Neural cell (in vitro differentiated cells): ENCODE data around the gene MARK2. TPM values are rescaled to one million over a fixed set of nuclear protein-coding genes. Genes with fewer than 3 reads are reported as not detected.

Experiments
- H2AFZ ChIP-seq: fragments of 200-600, 300-800 bp; sonication (generic), shearing (Covaris generic); 2 replicates; pipeline ENCODE4 v1.6.0; 2014; ENCODE audit warnings: low read depth, mild to moderate bottlenecking, antibody characterized with exemption, low read length, moderate library complexity
- H3F3A ChIP-seq: fragments of 200-600 bp; shearing (Covaris generic); 2 replicates; pipeline ENCODE4 v1.6.1; 2016; ENCODE audit warnings: mild to moderate bottlenecking, moderate library complexity, mixed read lengths, antibody characterized with exemption, low read length; ENCODE audit not compliant: insufficient read depth, poor library complexity, severe bottlenecking
- H3K27ac ChIP-seq: fragments of 200-600, 300-800 bp; sonication (generic), shearing (Covaris generic); 2 replicates; pipeline ENCODE4 v1.5.1; 2014; ENCODE audit warnings: mild to moderate bottlenecking, low read length, moderate library complexity
- H3K27me3 ChIP-seq: fragments of 300-800, 200-600 bp; sonication (generic), shearing (Covaris generic); 2 replicates; pipeline ENCODE4 v1.6.0; 2014; ENCODE audit warnings: mild to moderate bottlenecking, low read depth, low read length, moderate library complexity; ENCODE audit not compliant: insufficient read depth
- H3K36me3 ChIP-seq: fragments of 300-800, 200-600 bp; sonication (generic), shearing (Covaris generic); 2 replicates; pipeline ENCODE4 v1.5.1; 2014; ENCODE audit warnings: mild to moderate bottlenecking, antibody characterized with exemption, low read length, moderate library complexity; ENCODE audit not compliant: insufficient read depth
- H3K4me2 ChIP-seq: fragments of 300-800, 200-600 bp; sonication (generic), shearing (Covaris generic); 2 replicates; pipeline ENCODE4 v1.6.0; 2014; ENCODE audit warnings: mild to moderate bottlenecking, low read length
- H3K4me3 ChIP-seq: fragments of 300-800, 200-600 bp; sonication (generic), shearing (Covaris generic); 2 replicates; pipeline ENCODE4 v1.5.1; 2014; ENCODE audit warnings: mild to moderate bottlenecking, low read length, moderate library complexity
- H3K79me2 ChIP-seq: fragments of 200-600 bp; shearing (Covaris generic); replicated peaks from 2 replicates; pipeline ENCODE4 v1.6.0; 2014; ENCODE audit warnings: mild to moderate bottlenecking, low read length, moderate library complexity; ENCODE audit not compliant: insufficient read depth
- H3K9ac ChIP-seq: fragments of 300-800, 200-600 bp; sonication (generic), shearing (Covaris generic); 2 replicates; pipeline ENCODE4 v1.6.1; 2016; ENCODE audit warnings: mild to moderate bottlenecking, low read length, mixed read lengths
- H3K9me2 ChIP-seq: fragments of 200-600 bp; shearing (Covaris generic); 2 replicates; pipeline ENCODE4 v1.6.1; 2016; ENCODE audit warnings: mild to moderate bottlenecking, low read length, mixed read lengths; ENCODE audit not compliant: insufficient read depth
- H3K9me3 ChIP-seq: fragments of 200-600, 300-800 bp; sonication (generic), shearing (Covaris generic); 2 replicates; pipeline ENCODE4 v1.6.1; 2016; ENCODE audit warnings: mild to moderate bottlenecking, mixed run types, low read length, moderate library complexity, mixed read lengths
- H4K20me1 ChIP-seq: fragments of 200-600 bp; shearing (Covaris generic); 2 replicates; pipeline ENCODE4 v1.6.1; 2016; ENCODE audit warnings: mild to moderate bottlenecking, mixed run types; ENCODE audit not compliant: insufficient read depth
- CTCF ChIP-seq: fragments of 450-650 bp; IDR thresholded peaks from 2 replicates; pipeline ENCODE4 v1.5.1; 2014; ENCODE audit warnings: antibody characterized with exemption, mild to moderate bottlenecking, moderate library complexity; ENCODE audit not compliant: poor library complexity, severe bottlenecking
- EP300 ChIP-seq: fragments of 450-650 bp; conservative IDR thresholded peaks from 2 replicates; pipeline ENCODE4 v1.6.1; 2014; ENCODE audit warnings: antibody characterized with exemption, mild to moderate bottlenecking, moderate library complexity; ENCODE audit not compliant: poor library complexity, severe bottlenecking
- EZH2 ChIP-seq: fragments of 200-600, 300-800 bp; shearing (Covaris generic), sonication (generic); IDR thresholded peaks from 2 replicates; pipeline ENCODE4 v1.6.1; 2014; ENCODE audit warnings: antibody characterized with exemption, low read length, borderline replicate concordance, mild to moderate bottlenecking; ENCODE audit not compliant: insufficient read depth, poor library complexity, severe bottlenecking
- MXI1 ChIP-seq: fragments of 450-650 bp; conservative IDR thresholded peaks from 2 replicates; pipeline ENCODE4 v1.6.1; 2014; ENCODE audit warnings: antibody characterized with exemption, mild to moderate bottlenecking; ENCODE audit not compliant: poor library complexity, severe bottlenecking
- POLR2AphosphoS5 ChIP-seq: IDR thresholded peaks from 2 replicates; pipeline ENCODE4 v1.6.1; 2012
- RAD21 ChIP-seq: fragments of 450-650 bp; conservative IDR thresholded peaks from 2 replicates; pipeline ENCODE4 v1.6.1; 2014; ENCODE audit warnings: antibody characterized with exemption, mild to moderate bottlenecking, moderate library complexity
- REST ChIP-seq: IDR thresholded peaks from 2 replicates; pipeline ENCODE4 v1.6.1; 2012; ENCODE audit warnings: borderline replicate concordance
- SMC3 ChIP-seq: fragments of 450-650 bp; conservative IDR thresholded peaks from 2 replicates; pipeline ENCODE4 v1.6.1; 2014; ENCODE audit warnings: antibody characterized with exemption, mild to moderate bottlenecking, moderate library complexity; ENCODE audit not compliant: poor library complexity
- TAF1 ChIP-seq: IDR thresholded peaks from 2 replicates; pipeline ENCODE4 v1.6.1; 2012; ENCODE audit warnings: low read depth
- polyA plus RNA-seq: library from polyadenylated mRNA; depleted of rRNA; stranded (reverse); fragments of >200 nt; gene quantifications from 2 replicates; pipeline ENCODE4 v1.2.3, GENCODE V29; 2014

Gene MARK2
- polyA plus RNA-seq, 1 donor from 2014 or later = 11.3 TPM

- H3F3A ChIP-seq = no peaks in the 10 kb centered on the region
- H3K9ac ChIP-seq = no peak overlapping the region
- H4K20me1 ChIP-seq = no peaks in the 10 kb centered on the region
- no peaks in the 10 kb centered on the region for H3K79me2 ChIP-seq
- no peaks in the 10 kb centered on the region for H3K9me2 ChIP-seq
- no peaks in the 10 kb centered on the region for H3K36me3 ChIP-seq
- H3K9me3 ChIP-seq = no peaks in the 10 kb centered on the region
- H3K27me3 ChIP-seq = no peaks in the 10 kb centered on the region
- H3K4me2 ChIP-seq = no peak overlapping the region
- H2AFZ ChIP-seq = no peak overlapping the region
- TF ChIP-seq MXI1 (no peak), EZH2 (no peak), RAD21 (no peak), POLR2AphosphoS5 (no peak), REST (no peak), SMC3 (no peak), EP300 (no peak), CTCF (no peak), TAF1 (no peak)
- no peak overlapping the region for H3K27ac ChIP-seq
- no peak overlapping the region for H3K4me3 ChIP-seq
These were observed 45.5 kb downstream of the MARK2 start for GRCh38 chr11:63884196-63884932.

GRCh38 chr11:63887386-63887999, 48.6 kb downstream of the MARK2 start:
- H3K4me2 ChIP-seq = no peak overlapping the region
- no peak overlapping the region for H3K4me3 ChIP-seq
- TF ChIP-seq EZH2 (no peak), TAF1 (no peak), SMC3 (no peak), REST (no peak), EP300 (no peak), MXI1 (no peak), POLR2AphosphoS5 (no peak), RAD21 (no peak)

More at GRCh38 chr11:63887386-63887999, 48.6 kb downstream of the MARK2 start:
- H3K36me3 ChIP-seq = no peaks in the 10 kb centered on the region
- H4K20me1 ChIP-seq = no peaks in the 10 kb centered on the region
- H3K79me2 ChIP-seq = no peaks in the 10 kb centered on the region
- no peak overlapping the region for H3K9ac ChIP-seq
- no peaks in the 10 kb centered on the region for H3K27me3 ChIP-seq
- H2AFZ ChIP-seq = no peak overlapping the region
- no peak overlapping the region for H3K27ac ChIP-seq
- H3K9me2 ChIP-seq = no peaks in the 10 kb centered on the region
- H3F3A ChIP-seq = no peaks in the 10 kb centered on the region
- H3K9me3 ChIP-seq = no peaks in the 10 kb centered on the region
